Esophagus muscularis mucosa (tissue), 3 donors: ENCODE results near the gene RNF217.

Source experiments
- POLR2A ChIP-seq: fragments of 450-650 bp; IDR thresholded peaks from one replicate; pipeline ENCODE4 v1.6.1; 2017; ENCODE audit warnings: antibody characterized with exemption, moderate library complexity, mild to moderate bottlenecking, low read depth
- TF ChIP-seq, protein P1 (sequence below), 3 experiments: fragments of 200-600 bp in 2 of 3; fragments of 450-650 bp in 1 of 3; sonication (generic) in 2 of 3; IDR thresholded peaks; one replicate each; pipeline ENCODE4 v1.5.1; 2017 to 2019; ENCODE audit warnings: antibody characterized with exemption in 3 of 3, mild to moderate bottlenecking in 2 of 3, moderate library complexity in 1 of 3

DNA sequence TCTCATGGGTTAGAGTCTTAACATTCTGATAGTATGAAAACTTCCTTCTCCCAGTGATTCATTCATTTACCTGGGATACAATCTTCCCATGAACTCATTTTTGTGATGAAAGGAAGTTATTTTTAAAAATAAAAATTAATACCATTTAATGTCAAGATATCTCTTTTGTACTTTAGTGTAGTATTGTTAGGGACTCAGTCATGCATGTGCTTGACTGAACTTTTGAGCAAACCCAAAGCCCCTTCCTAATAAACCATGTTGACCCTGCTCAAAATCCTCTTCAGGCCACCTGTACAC, 52.4 kb downstream of the RNF217 start:
- TF ChIP-seq POLR2A, result no peak
- TF ChIP-seq, protein P1, sequence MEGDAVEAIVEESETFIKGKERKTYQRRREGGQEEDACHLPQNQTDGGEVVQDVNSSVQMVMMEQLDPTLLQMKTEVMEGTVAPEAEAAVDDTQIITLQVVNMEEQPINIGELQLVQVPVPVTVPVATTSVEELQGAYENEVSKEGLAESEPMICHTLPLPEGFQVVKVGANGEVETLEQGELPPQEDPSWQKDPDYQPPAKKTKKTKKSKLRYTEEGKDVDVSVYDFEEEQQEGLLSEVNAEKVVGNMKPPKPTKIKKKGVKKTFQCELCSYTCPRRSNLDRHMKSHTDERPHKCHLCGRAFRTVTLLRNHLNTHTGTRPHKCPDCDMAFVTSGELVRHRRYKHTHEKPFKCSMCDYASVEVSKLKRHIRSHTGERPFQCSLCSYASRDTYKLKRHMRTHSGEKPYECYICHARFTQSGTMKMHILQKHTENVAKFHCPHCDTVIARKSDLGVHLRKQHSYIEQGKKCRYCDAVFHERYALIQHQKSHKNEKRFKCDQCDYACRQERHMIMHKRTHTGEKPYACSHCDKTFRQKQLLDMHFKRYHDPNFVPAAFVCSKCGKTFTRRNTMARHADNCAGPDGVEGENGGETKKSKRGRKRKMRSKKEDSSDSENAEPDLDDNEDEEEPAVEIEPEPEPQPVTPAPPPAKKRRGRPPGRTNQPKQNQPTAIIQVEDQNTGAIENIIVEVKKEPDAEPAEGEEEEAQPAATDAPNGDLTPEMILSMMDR (IDR thresholded peaks at IDR 0.05), result no peak
